K562 (cell line): ENCODE measurements around the gene AKR1C3. TPM values are rescaled to one million over a fixed set of nuclear protein-coding genes. Genes with fewer than 3 reads are reported as not detected.

Experiments used
- ATAC-seq: fragments of 200-7000 bp; cut with Tn5 transposase; 3 replicates; pipeline ENCODE4 v1.9.1; 2020; ENCODE audit warnings: moderate library complexity
- BruUV-seq: library from RNA; stranded (reverse); fragments of 400-500 nt; replicated peaks from 2 replicates; lab custom pipeline; 2021; lab: Mats Ljungman, UMichigan
- CTCF ChIA-PET: fragments of 300-600 bp; formaldehyde crosslinking; extraction: SDS; loops from one replicate; lab custom pipeline; 2021; ENCODE audit warnings: low intra/inter-chr PET ratio; lab: Yijun Ruan, JAX
- POLR2A ChIA-PET: fragments of 300-600, 350-650 bp; sonication (Branson Sonifier 250); formaldehyde crosslinking; extraction: SDS; loops from one replicate; lab custom pipeline; 2021; ENCODE audit warnings: antibody characterized with exemption, inconsistent platforms; lab: Yijun Ruan, JAX
- DNase-seq, 4 experiments: peaks; one replicate each; pipeline versions ENCODE4 v3.0.0 to v3.0.0-alpha.2; 2011 to 2018; ENCODE audit warnings: low spot score in 3 of 4, mixed read lengths in 3 of 4; ENCODE audit errors: extremely low read depth in 1 of 4
- FAIRE-seq: peaks from 2 replicates; lab custom pipeline; 2011; peaks lifted over from hg19 to GRCh38; lab: Jason Lieb, UNC
- H2AFZ ChIP-seq: 2 replicates; pipeline ENCODE4 v1.6.0; 2011; ENCODE audit warnings: low read depth, low read length, control low read depth, inconsistent platforms
- H3K27ac ChIP-seq: fragments of 200-600 bp; 3 replicates; pipeline ENCODE4 v1.8.0; 2011; ENCODE audit warnings: low read depth, mild to moderate bottlenecking, control low read depth, inconsistent platforms, low read length, moderate library complexity, mixed read lengths; ENCODE audit errors: extremely low read depth
- H3K27me3 ChIP-seq, 2 experiments: fragments of 300-600 bp in 1 of 2; 2 replicates in 1 of 2; 3 replicates in 1 of 2; pipeline versions ENCODE4 v1.6.0 to v1.8.0; 2011; ENCODE audit warnings: inconsistent platforms in 2 of 2, low read length in 2 of 2, mild to moderate bottlenecking in 1 of 2, mixed read lengths in 1 of 2, moderate library complexity in 1 of 2; ENCODE audit not compliant: control insufficient read depth in 2 of 2, insufficient read depth in 2 of 2
- H3K36me3 ChIP-seq: fragments of 300-600 bp; 3 replicates; pipeline ENCODE4 v1.8.0; 2011; ENCODE audit warnings: mild to moderate bottlenecking, low read length, inconsistent platforms; ENCODE audit not compliant: control insufficient read depth, insufficient read depth
- H3K4me1 ChIP-seq, 2 experiments: fragments of 200-600 bp in 1 of 2; replicated peaks in 1 of 2; 2 replicates in 1 of 2; 3 replicates in 1 of 2; pipeline versions ENCODE4 v1.5.1 to v1.8.0; 2011; ENCODE audit warnings: inconsistent platforms in 2 of 2, low read length in 2 of 2, mild to moderate bottlenecking in 1 of 2, mixed read lengths in 1 of 2, moderate library complexity in 1 of 2; ENCODE audit not compliant: control insufficient read depth in 2 of 2, insufficient read depth in 2 of 2
- H3K4me2 ChIP-seq: 2 replicates; pipeline ENCODE4 v1.6.1; 2011; ENCODE audit warnings: low read length, control low read depth, inconsistent platforms, mixed read lengths; ENCODE audit not compliant: insufficient read depth
- H3K4me3 ChIP-seq: fragments of 200-600 bp; sonication (generic), shearing (Covaris generic); 2 replicates; pipeline ENCODE4 v1.5.1; 2016; ENCODE audit warnings: control low read depth, inconsistent platforms
- H3K79me2 ChIP-seq: fragments of 200-600 bp; 3 replicates; pipeline ENCODE4 v1.8.0; 2011; ENCODE audit warnings: low read length, inconsistent platforms; ENCODE audit not compliant: control insufficient read depth, insufficient read depth
- H3K9ac ChIP-seq, 2 experiments: 2 replicates each; pipeline versions ENCODE4 v1.6.0 to v1.6.1; 2011; ENCODE audit warnings: low read depth in 2 of 2, low read length in 2 of 2, control low read depth in 1 of 2, inconsistent platforms in 1 of 2, mild to moderate bottlenecking in 1 of 2, mixed read lengths in 1 of 2; ENCODE audit not compliant: insufficient read depth in 1 of 2
- H3K9me1 ChIP-seq: one replicate; pipeline ENCODE4 v1.6.0; 2011; ENCODE audit warnings: inconsistent platforms, mild to moderate bottlenecking, low read length, moderate library complexity; ENCODE audit not compliant: control insufficient read depth, insufficient read depth
- H3K9me3 ChIP-seq: replicated peaks from 2 replicates; pipeline ENCODE4 v1.5.1; 2011; ENCODE audit warnings: low read depth, low read length, inconsistent platforms; ENCODE audit not compliant: control insufficient read depth, insufficient read depth
- H4K20me1 ChIP-seq: replicated peaks from 2 replicates; pipeline ENCODE4 v1.6.1; 2011; ENCODE audit warnings: low read length, inconsistent platforms, mixed read lengths; ENCODE audit not compliant: control insufficient read depth, insufficient read depth
- CGGBP1 ChIP-seq: fragments of 250-450 bp; sonication (Bioruptor Pico); IDR thresholded peaks from 2 replicates; pipeline ENCODE4 v1.9.0; 2021; ENCODE audit warnings: mild to moderate bottlenecking
- CREB3 ChIP-seq: fragments of 450-650 bp; conservative IDR thresholded peaks from 2 replicates; pipeline ENCODE4 v1.6.1; 2016; ENCODE audit warnings: missing genetic modification characterization, low read depth, mild to moderate bottlenecking, missing compliant biosample characterization, moderate library complexity
- PCBP2 ChIP-seq: fragments of 200-400 bp; formaldehyde crosslinking; IDR thresholded peaks from 2 replicates; pipeline ENCODE4 v1.6.1; 2018; ENCODE audit warnings: low read length, low read depth, mild to moderate bottlenecking, moderate library complexity; ENCODE audit not compliant: poor library complexity, severe bottlenecking
- RBM39 ChIP-seq: fragments of 200-400 bp; formaldehyde crosslinking; optimal IDR thresholded peaks from 2 replicates; pipeline ENCODE3; 2018; ENCODE audit warnings: low read depth, low read length
- ZNF165 ChIP-seq: fragments of 250-450 bp; sonication (Bioruptor Pico); IDR thresholded peaks from 2 replicates; pipeline ENCODE4 v1.4.0; 2020; ENCODE audit warnings: borderline replicate concordance
- ZNF561 ChIP-seq: fragments of 450-650 bp; formaldehyde crosslinking; conservative IDR thresholded peaks from 2 replicates; pipeline ENCODE4 v1.4.0; 2020; ENCODE audit warnings: mild to moderate bottlenecking, moderate library complexity
- WGBS: fragments of 100-300 bp; shearing (Covaris generic); methylation state at CpG from one replicate; pipeline ENCODE4 v1.1.6; 2016; ENCODE audit warnings: low coverage, mixed read lengths; ENCODE audit not compliant: insufficient coverage; ENCODE audit errors: missing lambda C conversion rate; 5-methylcytosine and 5-hydroxymethylcytosine counted together
- in situ Hi-C: fragments of 300-500 bp; cut with MboI; formaldehyde crosslinking; loops from 4 replicates; pipeline ENCODE4 v1.15.0; 2018; ENCODE audit warnings: inconsistent platforms, mixed read lengths
- intact Hi-C: fragments of 100-400 bp; cut with micrococcal nuclease; formaldehyde crosslinking; loops from 2 replicates; pipeline ENCODE4 v1.14.2; 2022
- polyA plus RNA-seq, 8 experiments: library from polyadenylated mRNA; depleted of rRNA in 4 of 8; stranded (reverse) in 5 of 8; unstranded in 3 of 8; fragments of >200 nt; fragmentation: Nextera tagmentation in 2 of 8; fragmentation: Illumina TruSeq in 1 of 8; extraction: Ambion mirVana in 2 of 8; extraction: Trizol in 1 of 8; gene quantifications; 2 replicates each; pipeline versions ENCODE4 v1.2.1 to v1.2.3, GENCODE V29; 2011 to 2014; ENCODE audit warnings: inconsistent platforms in 1 of 8, missing spikeins in 1 of 8
- total RNA-seq, 7 experiments: library from RNA; depleted of rRNA in 6 of 7; stranded (reverse); fragments of >200 nt in 6 of 7; fragmentation: Illumina TruSeq in 2 of 7; extraction: Trizol in 2 of 7; gene quantifications; 2 replicates each; pipeline versions ENCODE4 v1.2.1 to v1.2.3, GENCODE V29; 2011 to 2021; ENCODE audit warnings: low replicate concordance in 1 of 7

Gene AKR1C3
- total and polyA plus RNA-seq, 9 of the 15 experiments (the other 6 are each of a cell fraction or from before 2014, with no cell fraction given) = 4.6 to 20.4 (median 10.1) TPM

DNA sequence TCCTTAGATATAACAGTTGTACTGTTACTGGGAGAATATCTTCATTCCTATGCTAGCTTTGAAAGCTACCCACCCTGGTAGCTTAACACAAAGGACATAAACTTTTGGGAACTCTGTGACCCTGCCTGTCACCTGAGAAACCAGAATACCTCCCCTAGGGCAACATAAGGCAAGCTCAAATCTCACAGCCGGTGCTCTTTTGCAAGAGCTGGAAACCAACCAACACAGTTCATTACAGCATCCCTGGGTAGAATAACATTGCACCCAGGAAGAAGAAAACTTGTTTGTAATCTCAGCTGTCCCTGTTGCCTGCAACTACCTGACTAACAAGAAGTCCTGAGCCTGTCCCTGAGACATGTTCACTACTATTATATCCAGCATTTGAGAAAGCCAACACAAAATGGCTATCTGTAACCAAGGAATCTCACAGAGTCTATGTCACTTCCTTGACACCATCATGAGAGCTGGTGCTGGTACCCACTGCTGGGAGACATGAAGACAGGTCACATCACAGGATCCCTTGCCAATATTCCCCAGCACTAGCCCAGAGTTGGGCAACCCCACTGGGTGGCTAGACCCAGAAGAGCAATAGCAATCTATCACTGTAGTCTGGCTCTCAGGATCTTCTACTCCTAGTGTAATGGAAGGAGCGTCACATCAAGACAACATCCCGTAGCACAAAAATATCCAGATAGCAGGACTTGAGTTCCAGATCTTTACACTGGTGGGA is 31.3 kb downstream of the AKR1C3 start:
- no peak overlapping the region for H3K4me3 ChIP-seq
- no peak overlapping the region for H2AFZ ChIP-seq
- CTCF ChIA-PET = no interaction called here
- H3K9ac ChIP-seq = no peak overlapping the region
- no peaks in the 10 kb centered on the region for H3K9me1 ChIP-seq
- H3K27me3 ChIP-seq = no peaks in the 10 kb centered on the region
- H3K4me1 ChIP-seq = no peaks in the 10 kb centered on the region
- no peaks in the 10 kb centered on the region for H3K36me3 ChIP-seq
- no peak overlapping the region for H3K4me2 ChIP-seq
- ATAC-seq = no peak
- POLR2A ChIA-PET = interaction anchor here (0.8 kb wide), 1 partner anchor 19 kb away, joined by 3 read pairs; no protein-coding TSS in a partner anchor
- no peak for FAIRE-seq
- intact Hi-C loops (no loop called here), in situ Hi-C loops (no loop called here)
- H4K20me1 ChIP-seq = no peaks in the 10 kb centered on the region
- no peak for DNase-seq
- TF ChIP-seq CGGBP1 = no peak
- TF ChIP-seq ZNF561 (CRISPR knock-in tag) = no peak
- TF ChIP-seq CREB3 = no peak
- TF ChIP-seq PCBP2 = no peak
- TF ChIP-seq ZNF165 (CRISPR knock-in tag) = no peak
- no peak for TF ChIP-seq RBM39
- BruUV-seq = no TSS peak
- WGBS = 7% methylated on average over 3 of the region's 3 CpGs
- H3K79me2 ChIP-seq = no peaks in the 10 kb centered on the region
- H3K9me3 ChIP-seq = peaks cover 2% of the 10 kb centered on the region; the same call in 1 of the 2 replicates
- H3K27ac ChIP-seq = no peak overlapping the region
